A673 (cell line): ENCODE results near the gene TDRD15.

Source experiments
- EZH2 ChIP-seq: fragments of 200-600 bp; sonication (generic); IDR thresholded peaks from 2 replicates; pipeline ENCODE4 v1.6.1; 2017; ENCODE audit warnings: borderline replicate concordance, low read depth, mild to moderate bottlenecking, mixed read lengths, antibody characterized with exemption, low read length; ENCODE audit not compliant: poor library complexity, severe bottlenecking
- TF ChIP-seq, protein P1 (sequence below): fragments of 300-800, 200-600 bp; sonication (generic); conservative IDR thresholded peaks from 2 replicates; pipeline ENCODE4 v1.5.1; 2017; ENCODE audit warnings: low read depth, mild to moderate bottlenecking, antibody characterized with exemption, low read length, moderate library complexity, mixed read lengths

DNA sequence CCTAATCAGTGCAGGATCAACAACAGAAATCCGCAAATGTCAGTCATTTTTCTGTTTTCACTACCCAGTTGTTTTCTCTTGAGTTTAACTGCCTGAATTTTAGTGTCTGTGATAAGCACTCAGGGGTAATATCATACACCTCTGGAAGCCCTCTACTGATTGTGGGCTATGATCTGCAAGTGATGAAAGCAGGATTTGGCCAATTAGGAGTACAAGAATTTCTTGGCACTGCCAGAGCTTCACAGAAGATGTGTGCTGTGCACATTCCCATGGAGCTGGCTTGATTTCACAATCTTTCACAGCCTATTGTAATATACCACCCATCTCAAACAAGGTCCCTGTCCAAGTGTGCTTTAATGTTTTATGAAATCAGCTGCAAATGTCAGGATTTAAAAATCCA is 27.3 kb upstream of the TDRD15 start:
- TF ChIP-seq, protein P1, sequence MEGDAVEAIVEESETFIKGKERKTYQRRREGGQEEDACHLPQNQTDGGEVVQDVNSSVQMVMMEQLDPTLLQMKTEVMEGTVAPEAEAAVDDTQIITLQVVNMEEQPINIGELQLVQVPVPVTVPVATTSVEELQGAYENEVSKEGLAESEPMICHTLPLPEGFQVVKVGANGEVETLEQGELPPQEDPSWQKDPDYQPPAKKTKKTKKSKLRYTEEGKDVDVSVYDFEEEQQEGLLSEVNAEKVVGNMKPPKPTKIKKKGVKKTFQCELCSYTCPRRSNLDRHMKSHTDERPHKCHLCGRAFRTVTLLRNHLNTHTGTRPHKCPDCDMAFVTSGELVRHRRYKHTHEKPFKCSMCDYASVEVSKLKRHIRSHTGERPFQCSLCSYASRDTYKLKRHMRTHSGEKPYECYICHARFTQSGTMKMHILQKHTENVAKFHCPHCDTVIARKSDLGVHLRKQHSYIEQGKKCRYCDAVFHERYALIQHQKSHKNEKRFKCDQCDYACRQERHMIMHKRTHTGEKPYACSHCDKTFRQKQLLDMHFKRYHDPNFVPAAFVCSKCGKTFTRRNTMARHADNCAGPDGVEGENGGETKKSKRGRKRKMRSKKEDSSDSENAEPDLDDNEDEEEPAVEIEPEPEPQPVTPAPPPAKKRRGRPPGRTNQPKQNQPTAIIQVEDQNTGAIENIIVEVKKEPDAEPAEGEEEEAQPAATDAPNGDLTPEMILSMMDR: no peak
- TF ChIP-seq EZH2: no peak
